ENCODE measurements around the gene RBPMS2.
"Not testable (repeated sequence)": the region's sequence is repeated elsewhere in the genome, so short reads cannot be mapped to it uniquely, and the experiment has no call there.

RBPMS2 gene

DNA sequence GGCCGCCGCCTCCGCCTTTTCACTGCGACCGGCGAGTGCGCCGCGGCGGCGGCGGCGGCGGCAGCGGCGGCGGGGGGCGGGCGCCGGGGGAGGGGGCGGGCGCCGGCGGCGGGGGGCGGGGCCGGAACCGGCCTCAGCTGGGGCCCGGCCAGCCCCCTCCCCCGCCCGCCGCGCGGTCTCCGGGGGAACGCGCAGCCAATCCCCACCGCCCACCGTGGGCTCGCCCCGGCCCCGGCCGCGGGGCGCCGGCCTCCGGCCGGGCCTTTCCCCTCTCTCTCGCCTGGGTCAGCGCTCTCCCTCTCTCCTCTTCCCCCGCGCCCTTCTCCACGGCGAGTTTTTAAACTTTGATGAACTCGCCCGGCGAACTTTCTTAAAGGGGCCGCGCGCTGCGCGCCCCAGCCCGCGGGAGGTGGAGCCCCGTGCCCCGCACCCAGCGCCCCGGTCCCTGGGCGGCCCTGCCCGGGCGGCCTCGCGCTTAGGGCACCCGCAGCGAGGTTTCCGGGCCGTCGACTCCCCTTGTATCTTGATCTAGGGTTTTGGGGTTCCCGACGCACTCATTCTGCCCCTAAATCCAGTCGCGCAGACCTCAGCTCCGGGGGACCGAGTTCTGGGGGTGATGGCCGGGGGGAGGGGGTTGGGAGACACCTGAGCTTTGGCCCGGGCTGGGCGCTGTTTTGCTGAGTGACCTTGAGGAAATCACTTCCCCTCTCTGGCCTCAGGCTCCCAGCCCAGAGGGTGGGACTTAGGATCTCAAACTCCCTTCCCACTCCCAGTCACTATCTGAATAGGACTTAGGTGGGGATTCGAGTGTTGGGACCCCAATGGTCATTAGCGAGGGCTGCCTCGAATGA lies at the start of gene RBPMS2:
Gene RBPMS2, minus strand, starts transcription at position 39 of the 851 bp plus-strand sequence. CDS start 270 bp downstream, outside the sequence.
- TF ChIP-seq, protein P1, sequence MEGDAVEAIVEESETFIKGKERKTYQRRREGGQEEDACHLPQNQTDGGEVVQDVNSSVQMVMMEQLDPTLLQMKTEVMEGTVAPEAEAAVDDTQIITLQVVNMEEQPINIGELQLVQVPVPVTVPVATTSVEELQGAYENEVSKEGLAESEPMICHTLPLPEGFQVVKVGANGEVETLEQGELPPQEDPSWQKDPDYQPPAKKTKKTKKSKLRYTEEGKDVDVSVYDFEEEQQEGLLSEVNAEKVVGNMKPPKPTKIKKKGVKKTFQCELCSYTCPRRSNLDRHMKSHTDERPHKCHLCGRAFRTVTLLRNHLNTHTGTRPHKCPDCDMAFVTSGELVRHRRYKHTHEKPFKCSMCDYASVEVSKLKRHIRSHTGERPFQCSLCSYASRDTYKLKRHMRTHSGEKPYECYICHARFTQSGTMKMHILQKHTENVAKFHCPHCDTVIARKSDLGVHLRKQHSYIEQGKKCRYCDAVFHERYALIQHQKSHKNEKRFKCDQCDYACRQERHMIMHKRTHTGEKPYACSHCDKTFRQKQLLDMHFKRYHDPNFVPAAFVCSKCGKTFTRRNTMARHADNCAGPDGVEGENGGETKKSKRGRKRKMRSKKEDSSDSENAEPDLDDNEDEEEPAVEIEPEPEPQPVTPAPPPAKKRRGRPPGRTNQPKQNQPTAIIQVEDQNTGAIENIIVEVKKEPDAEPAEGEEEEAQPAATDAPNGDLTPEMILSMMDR (conservative IDR thresholded peaks at IDR 0.05; ENCODE audit: low read depth, low read length) = no peak
- no peak for DNase-seq (ENCODE audit: low read depth)
- peak within 1 kb of the TSS; percentile 50 for H3K4me3 ChIP-seq (ENCODE audit: low read length)

DNA sequence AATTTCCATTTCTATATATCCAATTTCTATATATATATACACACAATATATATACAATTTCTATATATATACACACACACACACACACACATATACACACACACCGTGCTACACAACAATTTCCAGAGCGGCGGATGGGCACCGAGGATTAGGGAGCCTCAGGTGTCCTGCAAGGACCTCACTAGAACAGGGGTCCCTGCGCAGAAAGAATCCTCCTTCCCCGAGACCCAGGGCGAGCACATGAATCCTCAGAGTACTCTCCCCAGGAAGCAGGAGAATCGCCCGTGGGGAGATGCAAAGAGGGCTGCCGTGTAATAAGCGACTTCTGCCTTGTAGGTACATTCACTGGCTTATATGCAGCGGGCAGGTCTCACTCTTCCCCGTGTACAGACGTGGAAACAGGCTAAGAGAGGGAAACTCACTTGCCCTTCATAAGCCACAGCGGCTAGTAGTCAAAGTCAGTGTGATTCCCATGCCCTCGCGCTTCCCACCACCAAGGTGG lies 49.6 kb upstream of the RBPMS2 start:
- H3K4me3 ChIP-seq (ENCODE audit: low read length) = peak overlapping the region; percentile 76
- DNase-seq (ENCODE audit: low read depth) = no peak
- TF ChIP-seq, protein P1 (conservative IDR thresholded peaks at IDR 0.05; ENCODE audit: low read depth, low read length) = no peak

DNA sequence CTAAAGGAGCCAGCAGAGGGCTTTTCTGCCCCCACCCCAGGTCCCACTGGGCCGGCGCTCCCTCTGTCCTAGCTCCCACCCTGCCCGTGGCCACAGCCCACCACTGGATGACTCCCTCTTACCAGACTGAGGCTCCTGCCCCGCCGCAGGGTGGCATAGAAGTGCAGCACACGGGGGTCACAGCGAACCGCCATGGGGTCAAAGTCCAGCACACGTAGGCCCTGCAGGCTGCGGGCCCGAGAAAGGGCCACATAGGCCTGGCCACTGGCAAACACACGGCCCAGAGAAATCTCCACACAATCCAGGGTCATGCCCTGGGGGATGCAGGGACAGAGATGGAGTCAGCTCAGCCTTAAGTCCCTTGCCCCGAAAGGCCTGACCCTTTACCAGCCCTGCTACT lies 41.1 kb upstream of the RBPMS2 start:
- no peak for DNase-seq (ENCODE audit: low read depth)
- TF ChIP-seq, protein P1 (conservative IDR thresholded peaks at IDR 0.05; ENCODE audit: low read depth, low read length) = no peak
- H3K4me3 ChIP-seq (ENCODE audit: low read length) = no peak overlapping the region

DNA sequence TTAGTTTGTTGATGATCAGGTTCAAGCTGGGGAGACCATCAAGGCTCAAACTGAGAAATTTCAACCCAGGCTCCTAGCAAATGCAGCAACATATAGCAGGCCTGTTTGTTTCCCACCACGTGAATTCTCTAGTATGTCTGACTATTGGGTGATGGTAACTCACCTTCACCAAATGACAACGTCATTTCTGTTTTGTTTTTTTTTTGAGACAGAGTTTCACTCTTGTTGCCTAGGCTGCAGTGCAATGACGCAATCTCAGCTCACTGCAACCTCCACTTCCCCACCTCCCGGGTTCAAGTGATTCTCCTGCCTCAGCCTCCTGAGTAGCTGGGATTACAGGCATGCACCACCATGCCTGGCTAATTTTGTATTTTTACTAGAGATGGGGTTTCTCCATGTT lies 39.6 kb upstream of the RBPMS2 start:
- H3K4me3 ChIP-seq (ENCODE audit: low read length); DNase-seq (ENCODE audit: low read depth): not testable (repeated sequence)

DNA sequence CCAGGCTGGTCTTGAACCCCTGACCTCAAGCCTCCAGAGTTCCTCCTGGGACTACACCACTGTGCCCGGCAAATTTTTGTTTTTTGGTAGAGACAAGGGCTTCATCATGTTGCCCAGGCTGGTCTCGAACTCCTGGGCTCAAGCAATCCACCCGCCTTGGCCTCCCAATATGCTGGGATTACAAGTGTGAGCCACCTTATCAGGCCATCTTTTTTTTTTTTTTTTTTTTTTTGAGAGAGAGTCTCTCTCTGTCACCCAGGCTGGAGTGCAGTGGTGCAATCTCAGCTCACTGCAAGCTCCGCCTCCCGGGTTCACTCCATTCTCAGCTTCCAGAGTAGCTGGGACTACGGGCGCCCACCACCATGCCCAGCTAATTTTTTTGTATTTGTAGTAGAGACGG lies 38.9 kb upstream of the RBPMS2 start:
- H3K4me3 ChIP-seq (ENCODE audit: low read length); DNase-seq (ENCODE audit: low read depth): not testable (repeated sequence)

DNA sequence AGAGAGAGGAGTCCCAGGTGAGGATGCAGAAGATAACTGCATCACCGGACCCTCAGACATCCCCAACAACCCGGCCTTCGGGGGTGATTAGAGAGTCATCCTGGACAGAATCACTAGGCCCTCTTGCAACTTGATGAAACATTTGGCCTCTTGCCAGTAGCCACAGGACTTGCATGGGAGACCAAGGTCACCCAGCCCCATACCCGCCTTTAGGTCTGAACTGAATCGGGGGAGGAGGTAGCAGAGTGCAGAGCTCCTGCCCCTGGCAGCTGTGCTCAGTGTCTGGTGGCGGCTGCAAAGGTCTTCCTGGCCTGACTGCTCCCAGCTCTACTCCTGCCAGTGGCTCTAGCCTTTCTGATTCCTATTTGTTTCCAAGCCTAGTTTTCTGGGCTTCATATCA lies 37.7 kb upstream of the RBPMS2 start:
- no peak for DNase-seq (ENCODE audit: low read depth)
- H3K4me3 ChIP-seq (ENCODE audit: low read length) = no peak overlapping the region
- TF ChIP-seq, protein P1 (conservative IDR thresholded peaks at IDR 0.05; ENCODE audit: low read depth, low read length) = no peak

DNA sequence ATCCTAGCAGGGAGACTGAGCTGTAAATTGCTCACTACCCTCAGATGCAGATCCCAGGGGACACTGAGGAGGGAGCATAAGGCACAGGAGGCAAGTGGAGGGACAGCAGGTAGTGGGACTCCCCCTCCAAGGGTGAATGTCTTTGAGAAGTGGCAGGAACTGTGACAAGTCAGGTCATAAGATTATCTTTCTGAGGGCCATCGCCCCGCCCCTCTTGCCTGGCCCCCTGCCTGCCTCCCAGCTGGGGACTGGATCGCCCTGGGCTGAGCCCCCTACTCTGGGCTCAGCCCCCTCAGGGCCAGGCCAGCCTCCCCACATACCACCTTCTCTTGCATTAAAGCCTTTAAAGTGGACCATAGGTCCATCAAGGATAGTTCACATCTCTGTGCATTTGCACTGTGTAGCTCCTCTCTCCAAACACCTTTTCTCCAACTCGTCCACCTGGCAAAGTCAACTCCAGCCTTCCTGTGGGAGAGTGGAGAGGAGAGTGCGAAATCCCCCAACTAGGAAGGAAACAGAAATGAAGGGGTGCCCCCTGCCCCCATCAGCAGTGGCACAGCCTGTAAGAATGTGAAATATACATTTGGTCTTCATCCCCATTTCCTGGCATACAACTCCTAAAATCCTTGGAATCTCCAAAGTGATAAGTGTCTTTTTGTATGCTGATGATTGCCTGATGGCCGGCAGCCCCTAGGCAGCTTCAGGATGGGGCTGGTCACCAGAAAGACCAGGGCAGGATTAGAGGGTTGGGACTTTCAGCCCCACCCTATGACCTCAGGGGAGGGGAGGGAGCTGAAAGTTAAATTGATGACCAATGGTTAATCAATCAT lies 35.3 kb upstream of the RBPMS2 start:
- DNase-seq (ENCODE audit: low read depth) = no peak
- H3K4me3 ChIP-seq (ENCODE audit: low read length) = no peak overlapping the region

More for the DNA sequence above, 35.3 kb upstream of the RBPMS2 start:
- TF ChIP-seq, protein P1 (conservative IDR thresholded peaks at IDR 0.05; ENCODE audit: low read depth, low read length) = no peak
